Measurements from ENCODE around the gene CSPG4.
"Not testable (repeated sequence)": the region's sequence is repeated elsewhere in the genome, so short reads cannot be mapped to it uniquely, and the experiment has no call there.

Gene CSPG4

DNA sequence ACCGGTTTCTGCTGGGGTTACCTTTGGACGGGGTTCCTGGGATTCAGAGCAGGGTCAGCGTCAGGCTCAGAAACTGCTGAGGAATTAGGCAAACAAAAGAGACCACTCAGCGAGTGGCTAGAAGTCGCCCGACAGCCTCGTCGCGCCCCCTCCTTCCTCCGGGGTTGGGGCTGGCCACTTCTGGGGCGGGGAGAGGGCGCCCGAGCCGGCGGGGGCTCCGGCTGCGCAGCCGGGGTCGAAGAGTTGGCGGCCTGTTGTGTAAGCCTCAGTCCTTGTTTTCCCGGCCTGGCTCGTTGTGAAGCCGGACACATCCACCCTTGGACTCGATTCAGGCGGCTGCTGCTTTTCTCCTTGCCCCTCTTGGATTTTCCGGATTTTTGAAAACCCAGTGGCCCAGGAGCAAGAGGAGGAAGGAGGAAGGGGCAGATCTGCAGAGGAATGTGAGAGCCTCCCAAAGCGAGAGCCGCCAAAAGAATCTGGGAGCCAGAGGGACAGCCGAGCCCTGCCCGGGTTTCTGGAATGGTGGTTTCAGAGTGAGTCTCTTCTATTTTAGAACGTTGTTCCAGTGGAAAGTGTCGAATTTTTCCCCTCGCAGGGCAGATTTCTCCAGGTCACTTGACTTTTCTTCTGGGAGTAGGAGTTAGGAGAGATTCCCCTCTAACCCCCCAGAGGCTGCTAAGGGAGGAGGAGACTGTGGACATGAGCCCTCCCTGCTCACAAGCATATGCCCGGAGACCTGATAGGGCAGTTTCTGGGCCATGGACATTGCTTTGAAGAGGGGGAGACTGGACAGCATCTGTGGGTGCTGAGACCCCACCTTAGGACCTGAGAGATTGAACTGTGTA, 64.3 kb downstream of the CSPG4 start:
- no peak for DNase-seq (ENCODE audit: low spot score)

DNA sequence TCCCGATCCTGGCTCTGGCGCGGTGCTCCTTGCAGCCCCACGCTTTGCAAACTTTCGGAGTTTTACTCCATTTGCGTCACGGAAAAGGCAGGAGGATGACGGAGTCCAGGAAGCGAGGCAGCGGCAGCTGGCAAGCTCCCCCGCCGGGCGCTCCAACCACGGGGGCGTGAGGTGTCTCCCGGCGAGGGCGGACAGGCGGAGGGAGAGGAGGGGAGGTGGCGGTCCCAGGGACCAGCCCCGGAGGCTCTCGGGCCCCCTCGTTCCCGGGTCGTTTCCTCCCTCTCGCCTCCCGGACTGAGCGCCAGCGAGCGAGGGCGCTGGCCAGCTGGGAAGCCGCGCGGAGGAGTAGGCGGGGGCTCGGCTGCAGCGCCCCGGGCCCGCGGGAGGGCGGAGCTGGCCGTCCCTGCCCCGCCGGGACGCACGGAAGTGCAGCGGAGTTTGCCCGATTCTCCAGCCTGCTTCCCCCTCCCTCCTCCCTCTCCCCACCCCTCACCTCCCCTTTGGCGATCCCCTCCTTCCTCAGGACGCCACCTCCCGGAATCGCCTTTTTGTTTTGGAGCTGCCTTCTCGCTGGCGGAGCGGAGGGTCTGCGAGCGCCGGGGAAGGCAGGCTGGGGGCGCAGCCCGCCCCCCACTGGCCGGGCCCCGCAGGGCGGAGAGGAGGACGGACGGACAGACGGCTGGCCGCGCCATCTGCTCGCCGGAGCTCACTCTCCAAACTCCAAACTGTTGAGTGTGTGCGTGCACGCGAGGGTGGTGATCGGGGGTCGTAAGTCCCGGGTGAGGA, 65.1 kb downstream of the CSPG4 start, which contains the start of gene SNX33:
SNX33 (plus strand) TSS at position 543 of the 786 bp plus-strand sequence. CDS start 1,191 bp downstream, outside the sequence.
- DNase-seq (ENCODE audit: low spot score): peak; percentile 60

DNA sequence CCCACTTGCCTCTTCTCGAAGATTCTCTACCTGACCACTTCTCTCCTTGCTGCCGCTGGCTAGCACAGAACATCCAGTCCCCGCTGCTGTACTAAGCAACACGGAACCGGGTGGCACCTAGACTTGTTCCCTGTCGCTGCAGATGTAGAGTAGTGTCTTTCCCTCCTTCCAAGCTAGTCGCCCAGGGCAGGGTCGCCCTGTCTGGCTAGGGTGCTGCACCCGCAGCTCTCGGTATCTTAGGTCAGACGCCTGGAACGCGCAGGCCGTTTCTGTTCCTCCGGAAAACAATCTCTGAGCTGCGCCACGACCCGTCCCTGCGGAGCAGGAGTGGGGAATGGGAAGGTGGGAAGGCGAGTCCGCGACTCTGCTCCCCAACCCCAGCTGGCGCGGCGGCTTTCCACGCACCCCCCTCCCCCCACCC, 65.7 kb downstream of the CSPG4 start:
- no peak for DNase-seq (ENCODE audit: low spot score)

GRCh38 chr15:75646112-75646943, 66.3 kb downstream of the CSPG4 start:
- no peak for DNase-seq (ENCODE audit: low spot score)

- no peak for DNase-seq (ENCODE audit: low spot score)
These were observed 68.3 kb downstream of the CSPG4 start for GRCh38 chr15:75644376-75644775.

DNA sequence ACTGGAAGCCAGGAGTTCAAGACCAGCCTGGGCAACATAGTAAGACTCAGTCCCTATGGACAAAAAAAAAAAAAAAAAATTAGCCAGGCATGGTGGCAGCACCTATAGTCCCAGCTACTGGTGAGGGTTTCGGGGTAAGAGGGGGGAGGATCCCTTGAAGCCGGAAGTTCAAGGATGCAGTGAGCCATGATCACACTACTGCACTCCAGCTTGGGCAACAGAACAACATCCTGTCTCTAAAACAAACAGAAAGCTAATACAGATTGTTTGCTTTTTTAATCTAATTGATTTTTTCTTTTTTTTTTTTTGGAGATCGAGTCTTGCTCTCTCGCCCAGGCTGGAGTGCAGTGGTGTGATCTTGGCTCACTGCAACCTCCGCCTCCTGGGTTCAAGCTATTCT, 71.0 kb downstream of the CSPG4 start:
- DNase-seq (ENCODE audit: low spot score): no peak

GRCh38 chr15:75641179-75641503, 71.5 kb downstream of the CSPG4 start:
- no peak for DNase-seq (ENCODE audit: low spot score)

- peak; percentile 73 for DNase-seq (ENCODE audit: low spot score)
These were observed 72.0 kb downstream of the CSPG4 start for GRCh38 chr15:75640483-75641178.

DNA sequence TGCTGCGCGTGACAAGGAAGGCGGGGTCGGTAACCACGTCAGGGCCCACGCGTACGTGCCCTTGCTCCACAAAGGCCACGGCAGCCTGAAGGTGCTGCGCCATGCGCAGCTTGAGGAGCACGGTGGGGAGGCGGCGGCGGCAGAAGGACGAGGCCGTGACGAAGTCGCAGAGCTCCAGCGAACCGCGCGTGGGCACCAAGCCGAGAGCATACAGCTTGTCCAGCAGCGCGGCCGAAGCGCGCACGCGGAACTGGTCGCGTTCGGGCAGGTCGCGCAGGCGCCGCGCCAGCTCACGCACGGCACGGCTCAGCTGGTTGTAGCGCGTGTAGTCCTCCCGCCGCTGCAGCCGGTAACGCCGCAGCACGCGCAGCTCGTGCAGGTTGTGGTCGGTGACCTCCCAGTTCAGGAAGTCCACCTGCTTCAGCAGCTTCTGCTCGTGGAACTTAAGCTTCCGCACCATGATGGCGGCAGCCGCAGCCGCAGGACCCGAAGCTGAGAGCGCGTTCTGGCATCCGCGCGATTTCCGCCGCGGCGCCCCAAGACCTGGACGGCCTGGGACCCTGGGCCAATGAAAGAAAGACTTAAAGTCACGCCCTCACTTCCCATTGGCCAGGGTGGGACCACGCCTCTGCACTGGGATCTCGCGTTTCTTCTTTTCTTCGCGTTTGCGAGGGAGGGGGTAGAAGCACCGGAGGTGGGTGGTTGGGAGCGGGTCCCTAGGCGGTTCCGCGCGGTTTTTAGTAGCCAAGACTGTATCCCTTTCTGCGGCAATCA, 72.8 kb downstream of the CSPG4 start, which contains the start of gene IMP3:
IMP3 (minus strand) TSS at position 516 of the 774 bp plus-strand sequence; CDS start at position 460, 56 bp downstream.
- DNase-seq (ENCODE audit: low spot score): peak; percentile 97

GRCh38 chr15:75639191-75639708, 73.4 kb downstream of the CSPG4 start:
- no peak for DNase-seq (ENCODE audit: low spot score)

- no peak for DNase-seq (ENCODE audit: low spot score)
These were observed 75.2 kb downstream of the CSPG4 start for GRCh38 chr15:75637245-75638009.

DNA sequence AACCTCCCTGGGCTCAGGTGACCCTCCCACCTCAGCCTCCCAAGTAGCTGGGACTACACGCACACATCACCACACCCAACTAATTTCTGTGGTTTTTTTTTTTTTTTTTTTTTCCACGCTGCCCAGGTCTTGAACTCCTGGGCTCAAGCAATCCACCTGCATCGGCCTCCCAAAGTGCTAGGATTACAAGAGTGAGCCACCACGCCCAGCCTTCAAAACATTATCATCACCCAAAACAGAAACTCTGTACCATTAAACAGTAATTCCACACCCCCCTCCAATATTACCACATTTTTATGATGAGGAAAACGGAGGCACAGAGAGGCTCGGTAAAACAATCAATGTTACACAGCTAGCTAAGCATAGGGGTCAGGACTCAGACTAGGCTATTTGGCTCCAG, 76.6 kb downstream of the CSPG4 start:
- no peak for DNase-seq (ENCODE audit: low spot score)

DNA sequence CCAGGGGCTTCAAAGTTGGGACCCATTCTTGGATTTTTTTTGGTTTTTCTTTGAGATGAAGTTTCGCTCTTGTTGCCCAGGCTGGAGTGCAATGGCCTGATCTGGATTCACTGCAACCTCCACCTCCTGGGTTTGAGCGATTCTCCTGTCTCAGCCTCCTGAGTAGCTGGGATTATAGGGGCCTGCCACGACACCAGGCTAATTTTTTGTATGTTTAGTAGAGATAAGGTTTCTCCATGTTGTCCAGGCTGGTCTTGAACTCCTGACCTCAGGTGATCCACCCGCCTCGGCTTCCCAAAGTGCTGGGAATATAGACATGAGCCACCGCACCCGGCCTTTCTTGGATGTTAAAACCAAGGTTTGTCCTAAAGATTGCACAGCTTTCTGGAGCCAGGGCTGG, 78.7 kb downstream of the CSPG4 start:
- DNase-seq (ENCODE audit: low spot score): not testable (repeated sequence)

- no peak for DNase-seq (ENCODE audit: low spot score)
These were observed 80.7 kb downstream of the CSPG4 start for GRCh38 chr15:75631935-75632334.

DNA sequence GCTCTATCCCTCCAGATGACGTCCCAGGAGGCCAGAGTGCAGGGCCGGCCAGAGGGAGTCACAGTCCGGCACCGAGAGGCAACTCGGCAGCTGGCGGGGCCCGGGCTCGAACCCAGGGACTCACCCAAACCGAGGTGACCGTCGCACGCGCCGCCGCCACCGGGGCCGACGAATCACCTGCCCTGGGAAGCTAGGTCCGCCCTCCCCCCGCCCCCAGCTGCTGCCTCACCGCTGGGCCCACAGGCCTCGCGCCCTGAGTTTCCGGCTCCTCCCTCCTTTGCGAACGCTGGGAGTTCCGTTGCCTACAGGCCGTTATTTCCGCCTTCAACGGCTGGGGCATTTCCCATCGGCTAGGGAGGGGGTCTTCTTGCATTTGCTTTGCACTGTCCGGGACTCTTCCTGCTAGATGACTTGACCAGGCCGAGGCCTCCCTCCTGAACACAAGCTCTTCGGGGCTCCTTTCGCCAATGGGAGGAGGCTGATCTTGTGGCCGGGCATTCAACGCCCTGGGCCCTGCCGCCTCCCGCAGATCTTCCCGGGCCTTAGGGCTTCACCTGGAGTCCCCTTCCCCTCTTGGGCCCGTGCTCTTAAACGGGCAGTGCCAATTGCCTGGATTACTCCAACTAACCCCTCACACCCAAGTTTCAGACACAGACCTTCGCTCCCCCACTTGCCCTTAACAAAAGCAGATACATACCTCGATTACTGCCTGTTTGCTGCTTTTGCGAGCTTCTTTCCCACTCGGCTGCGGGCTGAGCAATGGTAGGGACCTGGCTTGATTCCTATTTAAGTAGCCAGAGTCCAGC, 86.9 kb downstream of the CSPG4 start, which contains the start of gene SNUPN:
SNUPN (minus strand) TSS at position 184 of the 806 bp plus-strand sequence. CDS start 4,674 bp downstream, outside the sequence.
- peak; percentile 89 for DNase-seq (ENCODE audit: low spot score)

Data from SW480 (cell line).